GM21423 (cell line): ENCODE data around the gene KCNJ4.
"Not testable (repeated sequence)": the region's sequence is repeated elsewhere in the genome, so short reads cannot be mapped to it uniquely, and the experiment has no call there.

Experiments used
- ATAC-seq: cut with Tn5 transposase; IDR thresholded peaks from one replicate; pipeline ENCODE4 v1.9.1; 2021; ENCODE audit warnings: mild to moderate bottlenecking, moderate library complexity; ENCODE audit not compliant: unreplicated experiment

Gene KCNJ4

GRCh38 chr22:38415046-38415445 lies 40.0 kb downstream of the KCNJ4 start:
- ATAC-seq: no peak

- no peak for ATAC-seq
Measured at GRCh38 chr22:38414009-38414395, 41.0 kb downstream of the KCNJ4 start.

- ATAC-seq: no peak
Measured at GRCh38 chr22:38413085-38414008, 41.7 kb downstream of the KCNJ4 start.

- ATAC-seq: no peak
Measured at GRCh38 chr22:38412435-38413084, 42.4 kb downstream of the KCNJ4 start.

GRCh38 chr22:38411016-38411415 lies 44.0 kb downstream of the KCNJ4 start:
- ATAC-seq: no peak

DNA sequence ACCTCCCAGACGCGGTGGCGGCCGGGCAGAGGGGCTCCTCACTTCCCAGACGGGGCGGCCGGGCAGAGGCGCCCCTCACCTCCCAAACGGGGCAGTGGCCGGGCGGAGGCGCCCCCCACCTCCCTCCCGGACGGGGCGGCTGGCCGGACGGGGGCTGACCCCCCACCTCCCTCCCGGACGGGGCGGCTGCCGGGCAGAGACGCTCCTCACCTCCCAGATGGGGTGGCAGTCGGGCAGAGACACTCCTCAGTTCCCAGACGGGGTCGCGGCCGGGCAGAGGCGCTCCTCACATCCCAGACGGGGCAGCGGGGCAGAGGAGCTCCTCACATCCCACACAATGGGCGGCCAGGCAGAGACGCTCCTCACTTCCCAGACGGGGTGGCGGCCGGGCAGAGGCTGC lies 45.1 kb downstream of the KCNJ4 start:
- not testable (repeated sequence) for ATAC-seq

DNA sequence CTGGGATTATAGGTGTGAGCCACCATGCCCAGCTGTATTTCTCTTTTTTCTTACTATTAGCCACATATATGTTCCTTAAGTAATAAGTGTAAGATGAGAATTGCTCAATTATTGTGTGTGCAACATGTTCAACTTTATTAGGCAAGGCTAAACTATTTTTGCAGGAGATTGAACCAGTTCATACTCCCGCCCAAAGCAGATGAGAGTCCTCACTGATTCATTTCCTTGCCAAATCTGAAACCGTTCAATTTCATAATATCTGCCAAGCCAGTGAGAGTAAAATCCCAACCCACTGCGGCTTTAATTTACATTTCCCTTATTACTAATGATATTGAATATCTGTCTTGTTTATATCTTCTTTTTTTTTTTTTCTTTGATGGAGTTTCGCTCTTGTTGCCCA lies 48.4 kb downstream of the KCNJ4 start:
- ATAC-seq: no peak

DNA sequence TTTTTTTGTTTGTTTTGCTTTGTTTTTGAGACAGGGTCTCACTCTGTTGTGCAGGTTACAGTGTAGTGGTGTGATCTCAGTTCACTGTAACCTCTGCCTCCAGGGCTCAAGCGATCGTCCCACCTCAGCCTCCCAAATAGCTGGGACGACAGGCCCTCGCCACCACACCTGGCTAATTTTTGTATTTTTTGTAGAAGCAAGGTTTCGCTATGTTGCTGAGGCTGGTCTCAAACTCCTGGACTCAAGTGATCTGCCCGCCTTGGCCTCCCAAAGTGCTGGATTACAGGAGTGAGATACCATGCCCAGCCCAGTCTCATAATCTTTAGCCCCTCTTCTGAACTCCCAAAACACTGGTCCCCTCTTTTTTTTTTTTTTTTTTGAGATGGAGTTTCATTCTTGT lies 50.6 kb downstream of the KCNJ4 start:
- no peak for ATAC-seq

- no peak for ATAC-seq
Measured at GRCh38 chr22:38403812-38404211, 51.2 kb downstream of the KCNJ4 start.

GRCh38 chr22:38402204-38402603 lies 52.8 kb downstream of the KCNJ4 start:
- no peak for ATAC-seq

GRCh38 chr22:38401336-38402084 lies 53.5 kb downstream of the KCNJ4 start:
- no peak for ATAC-seq

GRCh38 chr22:38400256-38400655 lies 54.7 kb downstream of the KCNJ4 start:
- not testable (repeated sequence) for ATAC-seq

- peak; percentile 59 for ATAC-seq
Measured at GRCh38 chr22:38398609-38399461, 56.2 kb downstream of the KCNJ4 start.

GRCh38 chr22:38398181-38398608 lies 56.8 kb downstream of the KCNJ4 start:
- ATAC-seq: peak; percentile 29

- no peak for ATAC-seq
Measured at GRCh38 chr22:38397189-38398085, 57.6 kb downstream of the KCNJ4 start.

DNA sequence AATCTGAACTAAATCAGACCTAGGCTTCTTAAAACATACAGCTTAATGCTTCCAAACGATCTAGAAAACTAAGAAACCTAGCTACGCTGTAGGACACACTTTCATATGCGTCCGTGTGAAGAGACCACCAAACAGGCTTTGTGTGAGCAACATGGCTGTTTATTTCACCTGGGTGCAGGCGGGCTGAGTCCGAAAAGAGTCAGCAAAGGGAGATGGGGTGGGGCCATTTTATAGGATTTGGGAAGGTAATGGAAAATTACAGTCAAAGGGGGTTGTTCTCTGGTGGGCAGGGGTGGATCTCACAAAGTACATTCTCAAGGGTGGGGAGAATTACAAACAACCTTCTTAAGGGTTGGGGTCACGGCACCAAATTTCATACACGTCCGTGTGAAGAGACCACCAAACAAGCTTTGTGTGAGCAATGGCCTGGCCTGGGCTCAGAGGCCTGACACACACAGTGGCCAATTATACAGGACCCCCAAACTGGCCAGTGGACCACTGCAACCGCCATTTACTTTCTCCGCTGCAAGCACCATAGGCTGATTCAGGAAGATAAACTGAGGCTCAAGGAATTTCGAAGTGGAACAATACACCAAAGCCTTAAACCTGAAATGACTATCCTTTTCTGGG lies 58.4 kb downstream of the KCNJ4 start:
- ATAC-seq: not testable (repeated sequence)

- ATAC-seq: not testable (repeated sequence)
Measured at GRCh38 chr22:38395944-38396343, 59.1 kb downstream of the KCNJ4 start.

- not testable (repeated sequence) for ATAC-seq
Measured at GRCh38 chr22:38394929-38395624, 59.9 kb downstream of the KCNJ4 start.
